Kidney (tissue), 22 donors: Measurements from ENCODE around the gene SLC25A20. TPM values are rescaled to one million over a fixed set of nuclear protein-coding genes. Genes with fewer than 3 reads are reported as not detected.

Source experiments
- DNase-seq, 5 donors: peaks; one replicate each; pipeline ENCODE4 v3.0.0-alpha.2; 2013 to 2020
- FAIRE-seq: peaks from 2 replicates; lab custom pipeline; 2012; peaks lifted over from hg19 to GRCh38; lab: Jason Lieb, UNC
- H3K27ac ChIP-seq, 2 donors: one replicate each; pipeline ENCODE4 v1.7.0; 2013; ENCODE audit warnings: low read depth in 2 of 2, low read length in 2 of 2, inconsistent platforms in 1 of 2
- H3K27me3 ChIP-seq: one replicate; pipeline ENCODE4 v1.7.1; 2013; ENCODE audit warnings: low read length, inconsistent platforms; ENCODE audit not compliant: control insufficient read depth, insufficient read depth
- H3K36me3 ChIP-seq, 3 donors: one replicate each; pipeline versions ENCODE4 v1.7.0 to v1.7.1; 2013; ENCODE audit warnings: low read length in 3 of 3, control low read depth in 1 of 3, inconsistent platforms in 1 of 3; ENCODE audit not compliant: insufficient read depth in 3 of 3, control insufficient read depth in 2 of 3
- H3K4me1 ChIP-seq, 3 donors: one replicate each; pipeline versions ENCODE4 v1.7.0 to v1.7.1; 2013; ENCODE audit warnings: low read length in 3 of 3, inconsistent platforms in 1 of 3, low read depth in 1 of 3; ENCODE audit not compliant: control insufficient read depth in 2 of 3, insufficient read depth in 2 of 3
- H3K4me3 ChIP-seq, 3 donors: one replicate each; pipeline versions ENCODE4 v1.7.0 to v1.8.1; 2013; ENCODE audit warnings: low read length in 3 of 3, control low read depth in 1 of 3, inconsistent platforms in 1 of 3
- H3K9ac ChIP-seq, 3 donors: one replicate each; pipeline versions ENCODE4 v1.7.0 to v1.7.1; 2013; ENCODE audit warnings: low read length in 3 of 3, control low read depth in 1 of 3, inconsistent platforms in 1 of 3
- H3K9me3 ChIP-seq, 3 donors: one replicate each; pipeline versions ENCODE4 v1.7.0 to v1.7.1; 2013; ENCODE audit warnings: low read length in 3 of 3, control low read depth in 1 of 3, inconsistent platforms in 1 of 3; ENCODE audit not compliant: control insufficient read depth in 2 of 3, insufficient read depth in 1 of 3
- intact Hi-C: fragments of 100-400 bp; cut with DNase I; formaldehyde crosslinking; loops from one replicate; pipeline ENCODE4 v1.11.1; 2022
- long read RNA-seq, 10 donors: library from polyadenylated mRNA in 1 of 10; unstranded in 1 of 10; transcript quantifications; one replicate each; pipeline ENCODE4 v2.0.0 and lab custom pipeline, GENCODE V29; 2021 to 2026
- polyA plus RNA-seq: library from polyadenylated mRNA; stranded (reverse); fragments of 350-450 nt; fragmentation: Illumina TruSeq; extraction: RNeasy Lipid Tissue Mini Kit (QIAGEN cat#74804); gene quantifications from one replicate; pipeline ENCODE4 v1.2.3, GENCODE V29; 2014; ENCODE audit warnings: low read depth, low replicate concordance; ENCODE audit not compliant: insufficient read depth
- total RNA-seq: library from RNA; stranded (reverse); fragmentation: NEBNext Ultra II Directional; extraction: Animal tissue kit (Norgen Biotek cat#: 25700); gene quantifications from one replicate; pipeline ENCODE4 v1.2.1, GENCODE V29; 2021
- TF ChIP-seq, protein P1 (sequence below): IDR thresholded peaks from 3 replicates; pipeline ENCODE4 v1.5.1; 2012; ENCODE audit warnings: mild to moderate bottlenecking, moderate library complexity, borderline replicate concordance; ENCODE audit not compliant: insufficient read depth; ENCODE audit errors: extremely low read depth
- donor health status: control.
- donor health status: control.
- donor health status: control.
- donor health status: control.
- donor health status: control.
- donor health status: DM: yes; HTN: yes; CAD: no.
- donor health status: Normal renal cell carcinoma (clear cell type).

Gene SLC25A20, protein sequence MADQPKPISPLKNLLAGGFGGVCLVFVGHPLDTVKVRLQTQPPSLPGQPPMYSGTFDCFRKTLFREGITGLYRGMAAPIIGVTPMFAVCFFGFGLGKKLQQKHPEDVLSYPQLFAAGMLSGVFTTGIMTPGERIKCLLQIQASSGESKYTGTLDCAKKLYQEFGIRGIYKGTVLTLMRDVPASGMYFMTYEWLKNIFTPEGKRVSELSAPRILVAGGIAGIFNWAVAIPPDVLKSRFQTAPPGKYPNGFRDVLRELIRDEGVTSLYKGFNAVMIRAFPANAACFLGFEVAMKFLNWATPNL
- 9.9 TPM for total RNA-seq
- 59.2 TPM for polyA plus RNA-seq
- long read RNA-seq, donor 1, partial matches to known transcripts, result 0 of 4 reads
- long read RNA-seq, donor 1, other reads (novel, unspliced or antisense), result 0 of 4 reads
- long read RNA-seq, donor 2, partial matches to known transcripts, result 0 of 2 reads
- long read RNA-seq, donor 2, other reads (novel, unspliced or antisense), result 0 of 2 reads
- long read RNA-seq, donor 3, transcript SLC25A20-201 (9 exons, 1,879 nt), result major isoform, 6 of 76 reads
- long read RNA-seq, donor 3, partial matches to known transcripts, result 47 of 76 reads
- long read RNA-seq, donor 3, other reads (novel, unspliced or antisense), result 23 of 76 reads
- long read RNA-seq, donor 4, transcript SLC25A20-201 (9 exons, 1,879 nt), result major isoform, 5 of 5 reads
- long read RNA-seq, donor 4, partial matches to known transcripts, result 0 of 5 reads
- long read RNA-seq, donor 4, other reads (novel, unspliced or antisense), result 0 of 5 reads
- long read RNA-seq, donor 5, result 0 reads
- long read RNA-seq, donor 6, transcript SLC25A20-201 (9 exons, 1,879 nt), result major isoform, 5 of 5 reads
- long read RNA-seq, donor 6, partial matches to known transcripts, result 0 of 5 reads
- long read RNA-seq, donor 6, other reads (novel, unspliced or antisense), result 0 of 5 reads
- long read RNA-seq, donor 7, transcript SLC25A20-201 (9 exons, 1,879 nt), result major isoform, 17 of 20 reads
- long read RNA-seq, donor 7, partial matches to known transcripts, result 1 of 20 reads
- long read RNA-seq, donor 7, other reads (novel, unspliced or antisense), result 2 of 20 reads
- long read RNA-seq, donor 8, transcript SLC25A20-201 (9 exons, 1,879 nt), result major isoform, 6 of 6 reads
- long read RNA-seq, donor 8, partial matches to known transcripts, result 0 of 6 reads
- long read RNA-seq, donor 8, other reads (novel, unspliced or antisense), result 0 of 6 reads
- long read RNA-seq, donor 9, partial matches to known transcripts, result 0 of 3 reads
- long read RNA-seq, donor 9, other reads (novel, unspliced or antisense), result 0 of 3 reads
- long read RNA-seq, donor 10, transcript SLC25A20-201 (9 exons, 1,879 nt), result major isoform, 5 of 5 reads
- long read RNA-seq, donor 10, partial matches to known transcripts, result 0 of 5 reads
- long read RNA-seq, donor 10, other reads (novel, unspliced or antisense), result 0 of 5 reads

DNA sequence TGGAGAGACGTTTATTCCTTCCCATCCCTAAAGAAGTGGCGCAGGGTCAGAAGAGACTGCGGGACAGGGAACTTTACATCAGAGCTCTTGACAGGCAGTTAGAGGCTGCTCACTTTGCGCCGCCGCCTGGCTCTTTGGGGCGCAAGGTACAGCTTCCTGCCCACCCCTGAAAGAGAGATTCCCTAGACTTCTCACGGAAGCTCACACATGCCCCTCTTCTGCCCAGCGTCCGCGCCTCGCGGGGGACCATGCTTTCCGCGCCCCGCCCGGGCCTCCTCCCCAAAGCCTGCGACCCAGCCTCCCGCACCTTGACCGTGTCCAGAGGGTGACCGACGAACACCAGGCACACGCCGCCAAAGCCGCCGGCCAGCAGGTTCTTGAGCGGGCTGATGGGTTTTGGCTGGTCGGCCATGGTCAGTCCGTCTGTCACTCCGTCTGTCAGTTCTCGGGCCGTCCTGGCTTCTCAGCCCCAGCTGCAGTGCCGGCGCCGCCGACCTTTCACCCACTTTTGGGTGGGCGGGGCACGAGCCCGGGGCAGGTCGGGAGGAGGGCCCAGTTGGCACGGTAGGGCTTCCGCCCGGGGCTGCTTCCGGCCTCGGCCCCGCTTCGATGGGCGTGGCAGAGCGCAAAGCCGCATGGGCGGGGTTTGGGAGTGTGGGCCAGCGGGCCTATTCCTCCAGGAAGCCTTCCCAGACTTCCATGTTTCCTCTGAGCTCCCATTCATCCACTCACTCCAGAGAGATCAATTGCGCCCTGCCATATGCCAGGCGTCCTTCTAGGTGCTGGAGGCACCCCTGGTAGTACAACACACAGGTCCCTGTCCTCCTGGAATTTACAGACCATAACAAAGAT is at the start of gene SLC25A20:
TSS of gene SLC25A20 (minus strand) at position 500 of the 852 bp plus-strand sequence. CDS start at position 412, 88 bp downstream.
- peak within 1 kb of the TSS; percentile 82 to 84 for H3K27ac ChIP-seq
- peak within 1 kb of the TSS in 2 of 3 donors; percentile 68 to 72 for H3K9ac ChIP-seq
- H3K4me3 ChIP-seq, result peak within 1 kb of the TSS; percentile 35 to 86 (median 75)
- no peaks in the 10 kb centered on the region for H3K36me3 ChIP-seq
- H3K27me3 ChIP-seq, result no peaks in the 10 kb centered on the region
- peaks cover 0 to 8% (median 6%) of the 10 kb centered on the region in 3 donors for H3K4me1 ChIP-seq
- no peak for FAIRE-seq
- intact Hi-C loops, result no loop called here
- DNase-seq, result peak; percentile 88 to 96 (median 92)
- TF ChIP-seq, protein P1, sequence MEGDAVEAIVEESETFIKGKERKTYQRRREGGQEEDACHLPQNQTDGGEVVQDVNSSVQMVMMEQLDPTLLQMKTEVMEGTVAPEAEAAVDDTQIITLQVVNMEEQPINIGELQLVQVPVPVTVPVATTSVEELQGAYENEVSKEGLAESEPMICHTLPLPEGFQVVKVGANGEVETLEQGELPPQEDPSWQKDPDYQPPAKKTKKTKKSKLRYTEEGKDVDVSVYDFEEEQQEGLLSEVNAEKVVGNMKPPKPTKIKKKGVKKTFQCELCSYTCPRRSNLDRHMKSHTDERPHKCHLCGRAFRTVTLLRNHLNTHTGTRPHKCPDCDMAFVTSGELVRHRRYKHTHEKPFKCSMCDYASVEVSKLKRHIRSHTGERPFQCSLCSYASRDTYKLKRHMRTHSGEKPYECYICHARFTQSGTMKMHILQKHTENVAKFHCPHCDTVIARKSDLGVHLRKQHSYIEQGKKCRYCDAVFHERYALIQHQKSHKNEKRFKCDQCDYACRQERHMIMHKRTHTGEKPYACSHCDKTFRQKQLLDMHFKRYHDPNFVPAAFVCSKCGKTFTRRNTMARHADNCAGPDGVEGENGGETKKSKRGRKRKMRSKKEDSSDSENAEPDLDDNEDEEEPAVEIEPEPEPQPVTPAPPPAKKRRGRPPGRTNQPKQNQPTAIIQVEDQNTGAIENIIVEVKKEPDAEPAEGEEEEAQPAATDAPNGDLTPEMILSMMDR, result no peak
- no peaks in the 10 kb centered on the region for H3K9me3 ChIP-seq

DNA sequence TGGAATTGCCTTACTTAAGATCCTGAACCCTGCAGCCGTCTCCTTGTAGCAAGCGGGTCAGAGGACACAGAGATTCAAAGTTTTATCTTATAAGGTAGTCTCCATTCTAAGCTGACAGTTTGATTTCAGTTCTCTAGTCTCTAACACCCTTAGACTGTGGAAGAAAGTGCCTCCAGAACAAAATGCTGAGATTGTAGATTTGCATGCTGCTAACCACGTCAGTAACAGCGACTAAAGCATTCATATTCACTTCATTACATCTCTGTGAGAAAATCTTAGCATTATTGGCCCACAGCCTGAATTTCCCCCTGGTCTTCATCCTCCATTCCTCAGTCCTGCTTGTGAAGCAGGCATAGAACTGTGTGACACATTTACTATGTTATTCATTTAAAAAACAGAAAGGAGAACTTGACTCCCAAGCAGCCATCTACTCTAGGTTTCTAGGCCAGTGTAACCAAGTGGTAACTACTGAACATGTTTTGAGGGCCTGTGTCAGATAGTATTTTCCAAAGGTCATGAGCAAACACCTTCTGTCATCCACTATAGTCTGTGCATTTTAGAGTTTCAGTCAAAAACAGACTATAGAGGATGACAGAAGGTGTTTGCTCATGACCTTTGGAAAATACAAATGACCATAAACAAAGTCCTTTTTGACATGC is 47.3 kb upstream of the SLC25A20 start:
- H3K9me3 ChIP-seq, result no peaks in the 10 kb centered on the region
- H3K27ac ChIP-seq, result no peak overlapping the region
- no peak overlapping the region for H3K9ac ChIP-seq
- no peaks in the 10 kb centered on the region for H3K36me3 ChIP-seq
- H3K4me1 ChIP-seq, result no peaks in the 10 kb centered on the region
- H3K27me3 ChIP-seq, result no peaks in the 10 kb centered on the region
- intact Hi-C loops, result no loop called here
- FAIRE-seq (no peak), DNase-seq (no peak)
- H3K4me3 ChIP-seq, result no peak overlapping the region
- TF ChIP-seq, protein P1, result no peak
